ENCODE results near the gene DPEP1.

DNA sequence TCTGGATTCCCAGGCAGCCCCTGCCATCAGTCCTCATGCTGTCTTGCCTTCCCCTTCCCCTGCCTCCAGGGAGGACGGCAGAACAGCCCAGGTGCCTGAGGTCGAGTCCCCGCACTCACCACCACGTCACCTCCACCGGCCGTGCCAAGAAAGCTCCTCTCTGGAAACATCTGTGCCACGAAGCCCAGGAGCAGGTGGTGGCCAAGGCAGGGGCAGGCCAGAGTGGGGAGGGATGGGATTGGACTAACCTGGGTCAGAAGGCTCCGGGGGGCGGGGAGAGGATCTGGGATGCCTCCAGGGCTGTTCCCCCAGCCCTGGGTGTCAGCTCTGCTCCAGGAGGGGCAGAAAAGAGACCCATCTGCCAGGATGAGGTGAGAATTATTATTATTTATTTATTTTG, 7.4 kb upstream of the DPEP1 start:
- TF ChIP-seq, protein P1, sequence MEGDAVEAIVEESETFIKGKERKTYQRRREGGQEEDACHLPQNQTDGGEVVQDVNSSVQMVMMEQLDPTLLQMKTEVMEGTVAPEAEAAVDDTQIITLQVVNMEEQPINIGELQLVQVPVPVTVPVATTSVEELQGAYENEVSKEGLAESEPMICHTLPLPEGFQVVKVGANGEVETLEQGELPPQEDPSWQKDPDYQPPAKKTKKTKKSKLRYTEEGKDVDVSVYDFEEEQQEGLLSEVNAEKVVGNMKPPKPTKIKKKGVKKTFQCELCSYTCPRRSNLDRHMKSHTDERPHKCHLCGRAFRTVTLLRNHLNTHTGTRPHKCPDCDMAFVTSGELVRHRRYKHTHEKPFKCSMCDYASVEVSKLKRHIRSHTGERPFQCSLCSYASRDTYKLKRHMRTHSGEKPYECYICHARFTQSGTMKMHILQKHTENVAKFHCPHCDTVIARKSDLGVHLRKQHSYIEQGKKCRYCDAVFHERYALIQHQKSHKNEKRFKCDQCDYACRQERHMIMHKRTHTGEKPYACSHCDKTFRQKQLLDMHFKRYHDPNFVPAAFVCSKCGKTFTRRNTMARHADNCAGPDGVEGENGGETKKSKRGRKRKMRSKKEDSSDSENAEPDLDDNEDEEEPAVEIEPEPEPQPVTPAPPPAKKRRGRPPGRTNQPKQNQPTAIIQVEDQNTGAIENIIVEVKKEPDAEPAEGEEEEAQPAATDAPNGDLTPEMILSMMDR (IDR thresholded peaks at IDR 0.05; ENCODE audit: low read depth, low read length): no peak
- TF ChIP-seq MYC (IDR thresholded peaks at IDR 0.05; ENCODE audit: low read depth, low read length) (no peak), POLR2A (IDR thresholded peaks at IDR 0.05; ENCODE audit: extremely low read depth, insufficient read length) (no peak)
- TF ChIP-seq, protein P2, sequence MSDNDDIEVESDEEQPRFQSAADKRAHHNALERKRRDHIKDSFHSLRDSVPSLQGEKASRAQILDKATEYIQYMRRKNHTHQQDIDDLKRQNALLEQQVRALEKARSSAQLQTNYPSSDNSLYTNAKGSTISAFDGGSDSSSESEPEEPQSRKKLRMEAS (IDR thresholded peaks at IDR 0.05; ENCODE audit: low read depth, low read length): no peak
